WTC11 (cell line): ENCODE measurements around the gene SERPINB6.

Experiments
- SP1 ChIP-seq: sonication (generic); formaldehyde crosslinking; conservative IDR thresholded peaks from 2 replicates; pipeline ENCODE4 v1.8.1; 2022; ENCODE audit warnings: missing genetic modification reagents
- TF ChIP-seq, protein P1 (sequence below): fragments of 200-600 bp; IDR thresholded peaks from 2 replicates; pipeline ENCODE4 v1.8.0; 2022; ENCODE audit warnings: antibody characterized with exemption
- TF ChIP-seq, protein P2 (sequence below): sonication (generic); formaldehyde crosslinking; IDR thresholded peaks from 2 replicates; pipeline ENCODE4 v1.8.1; 2022; ENCODE audit warnings: mild to moderate bottlenecking, missing genetic modification reagents, moderate library complexity, borderline replicate concordance

DNA sequence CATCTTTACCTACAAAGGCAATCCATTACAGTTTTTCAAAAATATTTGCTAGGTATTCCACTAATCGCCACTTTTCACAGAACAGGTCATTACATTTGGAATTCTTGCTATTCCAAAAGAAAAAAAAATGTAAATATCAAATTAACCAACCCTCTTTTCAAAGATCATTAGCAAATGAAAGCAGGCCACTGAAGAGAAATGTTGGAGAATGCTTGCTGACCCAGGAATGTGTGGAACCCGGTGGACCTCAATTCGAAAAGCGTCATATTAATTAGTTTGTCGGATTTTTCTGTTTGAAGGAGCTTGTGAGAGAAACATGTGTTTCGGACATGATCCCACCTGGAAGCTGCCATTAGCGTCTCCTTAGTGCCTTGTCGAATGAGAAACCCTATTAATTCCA lies 40.3 kb downstream of the SERPINB6 start:
- TF ChIP-seq, protein P1, sequence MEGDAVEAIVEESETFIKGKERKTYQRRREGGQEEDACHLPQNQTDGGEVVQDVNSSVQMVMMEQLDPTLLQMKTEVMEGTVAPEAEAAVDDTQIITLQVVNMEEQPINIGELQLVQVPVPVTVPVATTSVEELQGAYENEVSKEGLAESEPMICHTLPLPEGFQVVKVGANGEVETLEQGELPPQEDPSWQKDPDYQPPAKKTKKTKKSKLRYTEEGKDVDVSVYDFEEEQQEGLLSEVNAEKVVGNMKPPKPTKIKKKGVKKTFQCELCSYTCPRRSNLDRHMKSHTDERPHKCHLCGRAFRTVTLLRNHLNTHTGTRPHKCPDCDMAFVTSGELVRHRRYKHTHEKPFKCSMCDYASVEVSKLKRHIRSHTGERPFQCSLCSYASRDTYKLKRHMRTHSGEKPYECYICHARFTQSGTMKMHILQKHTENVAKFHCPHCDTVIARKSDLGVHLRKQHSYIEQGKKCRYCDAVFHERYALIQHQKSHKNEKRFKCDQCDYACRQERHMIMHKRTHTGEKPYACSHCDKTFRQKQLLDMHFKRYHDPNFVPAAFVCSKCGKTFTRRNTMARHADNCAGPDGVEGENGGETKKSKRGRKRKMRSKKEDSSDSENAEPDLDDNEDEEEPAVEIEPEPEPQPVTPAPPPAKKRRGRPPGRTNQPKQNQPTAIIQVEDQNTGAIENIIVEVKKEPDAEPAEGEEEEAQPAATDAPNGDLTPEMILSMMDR, result no peak
- TF ChIP-seq, protein P2, sequence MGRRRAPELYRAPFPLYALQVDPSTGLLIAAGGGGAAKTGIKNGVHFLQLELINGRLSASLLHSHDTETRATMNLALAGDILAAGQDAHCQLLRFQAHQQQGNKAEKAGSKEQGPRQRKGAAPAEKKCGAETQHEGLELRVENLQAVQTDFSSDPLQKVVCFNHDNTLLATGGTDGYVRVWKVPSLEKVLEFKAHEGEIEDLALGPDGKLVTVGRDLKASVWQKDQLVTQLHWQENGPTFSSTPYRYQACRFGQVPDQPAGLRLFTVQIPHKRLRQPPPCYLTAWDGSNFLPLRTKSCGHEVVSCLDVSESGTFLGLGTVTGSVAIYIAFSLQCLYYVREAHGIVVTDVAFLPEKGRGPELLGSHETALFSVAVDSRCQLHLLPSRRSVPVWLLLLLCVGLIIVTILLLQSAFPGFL (CRISPR knock-in tag), result no peak
- no peak for TF ChIP-seq SP1 (CRISPR knock-in tag)
